GM19043 (cell line): ENCODE data around the gene TRABD2B.

Experiments used
- ATAC-seq: cut with Tn5 transposase; IDR thresholded peaks from one replicate; pipeline ENCODE4 v1.9.1; 2021; ENCODE audit warnings: low read depth; ENCODE audit not compliant: unreplicated experiment

The TRABD2B gene

GRCh38 chr1:47812904-47813514, 184.2 kb downstream of the TRABD2B start:
- no peak for ATAC-seq

- ATAC-seq, result no peak
Observed at GRCh38 chr1:47810964-47811682, 186.1 kb downstream of the TRABD2B start.

DNA sequence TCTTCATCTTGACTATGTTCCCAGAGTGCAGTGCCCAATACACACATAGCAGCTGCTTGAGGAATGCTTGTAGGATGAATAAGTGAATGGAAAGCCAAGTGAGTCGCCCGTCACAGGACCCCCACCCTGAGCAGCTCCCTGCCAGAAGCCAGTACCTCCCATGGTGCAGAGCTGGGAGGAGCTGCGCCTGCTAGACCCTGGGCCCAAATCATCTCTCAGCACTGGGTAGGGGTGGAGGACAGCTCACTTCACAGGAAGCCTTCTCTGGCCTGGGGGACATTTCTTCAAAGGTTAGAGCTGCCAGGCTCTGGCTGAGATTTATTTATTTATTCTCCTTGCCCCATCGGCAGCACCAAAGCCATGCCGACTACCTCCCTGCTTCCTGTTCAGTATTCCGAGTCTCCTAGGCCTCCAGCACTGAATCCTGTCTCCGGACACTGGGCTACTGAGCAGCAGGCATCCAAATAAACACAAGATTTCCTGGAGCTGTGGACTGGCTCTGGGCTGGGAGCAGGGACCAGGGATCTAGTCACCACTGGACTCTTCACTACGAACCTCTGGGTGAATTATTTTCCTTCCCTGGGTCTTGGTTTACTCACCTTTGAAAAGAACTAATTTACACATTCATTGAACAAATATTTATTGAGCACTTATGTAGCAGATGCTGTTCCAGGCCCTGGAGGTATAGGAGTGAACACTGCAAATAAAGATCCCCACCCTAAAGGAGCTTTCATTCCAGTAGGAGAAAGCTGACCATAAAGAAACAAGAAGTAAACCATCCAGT, 187.7 kb downstream of the TRABD2B start:
- no peak for ATAC-seq

- no peak for ATAC-seq
Observed at GRCh38 chr1:47808612-47809011, 188.6 kb downstream of the TRABD2B start.

DNA sequence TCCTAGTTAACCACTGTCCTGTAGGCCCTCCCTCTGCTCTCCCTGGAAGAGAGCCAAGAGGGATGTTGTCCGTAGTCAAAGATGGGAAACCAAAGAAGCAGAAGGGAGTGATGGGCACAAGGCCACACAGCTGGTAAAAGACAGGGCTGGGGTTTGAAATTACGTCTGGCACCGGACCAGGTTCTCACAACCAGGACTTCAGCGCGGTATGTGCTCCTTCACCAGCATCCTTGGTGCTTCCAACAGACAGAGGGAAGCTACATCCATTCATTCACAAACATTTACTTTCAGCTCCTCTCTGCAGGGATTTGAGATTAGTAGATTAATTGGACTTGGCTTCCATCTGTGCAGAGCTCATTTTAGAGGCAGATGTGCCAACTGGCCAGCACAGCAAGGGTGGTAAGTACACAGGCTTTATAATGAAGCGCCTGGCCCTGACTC, 191.2 kb downstream of the TRABD2B start:
- ATAC-seq, result no peak

DNA sequence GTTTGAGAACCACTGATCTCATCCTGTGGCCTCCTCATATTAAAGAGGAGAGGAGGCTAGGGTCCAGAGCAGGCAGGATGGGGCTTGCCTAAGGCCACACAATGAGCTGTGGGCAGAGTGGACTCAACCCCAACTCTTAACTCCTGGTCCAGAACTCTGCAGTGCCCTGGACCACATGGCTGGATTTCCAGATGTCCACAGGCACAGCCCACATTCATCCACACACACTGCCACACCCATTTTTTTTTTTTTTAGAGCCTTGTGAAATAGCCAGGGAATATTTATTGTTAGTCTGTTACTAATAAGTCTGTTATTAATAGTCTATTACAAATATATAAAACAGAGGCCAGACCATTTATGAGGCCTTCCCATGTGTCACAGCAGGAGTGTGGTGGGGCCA, 192.2 kb downstream of the TRABD2B start:
- ATAC-seq, result no peak

GRCh38 chr1:47803815-47804501, 193.2 kb downstream of the TRABD2B start:
- ATAC-seq, result no peak

DNA sequence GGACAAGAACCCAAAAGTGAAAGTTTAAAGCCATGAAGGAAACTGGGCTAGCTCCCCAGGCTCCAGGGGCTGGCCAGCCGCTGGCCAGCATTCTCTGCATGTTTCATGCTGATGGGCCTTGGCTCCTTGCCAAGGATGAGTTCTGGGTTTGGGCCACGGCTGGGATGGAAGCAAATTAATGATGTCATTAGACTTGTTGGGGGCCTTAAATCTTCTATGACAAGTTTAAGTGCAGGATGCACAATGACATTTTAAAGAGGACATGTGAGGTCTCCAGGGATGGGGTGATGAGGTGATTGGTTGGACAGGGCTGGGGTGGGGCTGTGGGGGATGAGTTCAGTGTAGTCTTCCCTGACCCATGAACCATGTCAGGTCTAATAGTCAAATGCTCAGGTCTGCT, 199.6 kb downstream of the TRABD2B start:
- no peak for ATAC-seq

DNA sequence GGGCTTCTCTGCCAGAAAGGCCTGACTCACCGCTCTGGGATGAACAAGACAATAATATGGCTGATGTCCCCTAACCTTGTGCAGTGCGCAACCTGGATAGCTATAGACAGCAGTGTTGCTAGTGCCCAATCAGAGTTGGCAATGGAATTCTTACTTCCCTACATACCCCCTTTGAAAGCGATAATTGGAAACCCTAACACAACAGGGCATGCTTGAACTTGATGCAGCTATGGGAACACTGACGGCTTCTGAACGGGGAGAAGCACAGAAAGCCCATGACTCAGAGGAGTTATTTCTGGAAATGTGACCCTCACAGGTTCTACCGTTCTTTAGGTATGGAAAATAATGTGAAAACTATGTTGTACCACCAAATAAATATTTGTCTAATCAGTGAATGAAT, 200.6 kb downstream of the TRABD2B start:
- no peak for ATAC-seq

DNA sequence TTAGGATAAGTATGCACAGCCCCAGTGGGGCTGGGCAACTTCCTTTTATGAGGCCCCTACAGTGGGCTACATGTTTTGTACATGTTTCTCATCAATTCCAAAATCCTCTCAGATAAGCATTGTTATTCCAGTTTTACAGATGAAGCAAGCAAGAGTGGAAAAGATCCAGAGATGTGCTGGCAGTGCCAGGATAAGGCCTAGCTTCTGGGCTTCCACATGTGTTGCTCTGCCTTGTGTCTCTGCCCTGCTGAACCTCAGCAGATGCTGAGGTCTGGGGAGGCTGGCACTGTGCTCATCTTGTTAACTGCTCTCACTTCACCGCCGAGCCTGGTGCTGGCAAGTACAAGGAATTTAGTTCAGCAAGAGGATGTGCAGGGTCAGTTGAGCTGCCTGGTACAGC, 202.1 kb downstream of the TRABD2B start:
- ATAC-seq, result no peak

DNA sequence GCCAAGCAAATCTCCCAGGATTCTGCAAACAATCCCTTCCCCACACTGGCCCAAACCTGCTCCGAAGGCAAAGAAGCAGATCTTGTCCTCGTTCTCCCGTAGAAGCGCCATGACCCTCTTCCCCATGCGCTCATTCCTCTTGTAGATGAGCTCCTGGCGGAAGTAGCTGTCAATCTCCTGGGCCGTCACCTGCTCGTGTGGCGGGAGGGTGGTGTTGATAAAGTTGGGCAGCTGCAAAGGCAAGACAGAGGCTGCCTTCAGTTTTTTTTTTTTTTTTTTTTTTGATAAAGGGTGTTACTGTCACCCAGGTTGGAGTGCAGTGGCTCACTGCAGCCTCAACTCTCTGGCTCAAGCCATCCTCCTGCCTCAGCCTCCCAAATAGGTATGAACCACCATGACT, 202.7 kb downstream of the TRABD2B start:
- no peak for ATAC-seq

GRCh38 chr1:47794081-47794480, 203.1 kb downstream of the TRABD2B start:
- ATAC-seq, result no peak

GRCh38 chr1:47793563-47793962, 203.6 kb downstream of the TRABD2B start:
- ATAC-seq, result no peak

GRCh38 chr1:47792779-47793178, 204.4 kb downstream of the TRABD2B start:
- ATAC-seq, result no peak

- no peak for ATAC-seq
Observed at GRCh38 chr1:47791879-47792608, 205.1 kb downstream of the TRABD2B start.

GRCh38 chr1:47788761-47789160, 208.4 kb downstream of the TRABD2B start:
- no peak for ATAC-seq

- no peak for ATAC-seq
Observed at GRCh38 chr1:47787560-47787959, 209.6 kb downstream of the TRABD2B start.

- no peak for ATAC-seq
Observed at GRCh38 chr1:47786316-47786715, 210.9 kb downstream of the TRABD2B start.

DNA sequence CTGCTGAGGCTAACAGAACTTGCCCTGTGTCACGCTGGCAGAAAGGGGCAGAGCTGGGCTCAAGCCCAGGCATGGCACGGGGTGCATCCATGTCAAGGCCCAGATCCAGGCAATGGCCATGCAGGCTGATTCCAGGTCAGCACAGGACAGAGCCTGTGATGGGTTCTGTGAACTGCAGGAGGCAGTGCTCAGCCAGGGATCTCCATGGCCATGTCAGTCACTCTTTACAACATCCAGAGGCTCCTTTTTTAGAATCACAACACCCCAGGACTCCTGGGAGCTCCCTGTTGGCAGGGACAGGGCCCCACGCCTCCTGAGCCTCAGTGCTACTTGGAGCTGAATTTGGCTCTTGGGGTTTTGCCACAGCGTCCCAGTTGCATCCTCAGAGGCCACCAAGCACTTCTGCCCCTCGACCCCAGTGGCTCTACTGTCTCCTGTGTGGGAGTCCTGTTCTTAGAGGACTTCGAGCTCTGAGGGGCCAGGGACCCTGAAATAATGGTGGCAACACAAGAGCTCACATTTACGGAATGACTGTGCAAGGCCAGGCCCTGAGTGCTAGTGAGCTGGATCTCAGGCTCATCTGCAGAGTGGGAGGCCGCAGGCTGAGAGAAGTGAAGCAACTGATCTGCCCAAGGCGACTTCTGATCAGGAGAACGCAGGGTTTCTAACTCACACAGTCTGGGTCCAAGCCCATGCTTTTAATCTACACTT, 211.5 kb downstream of the TRABD2B start:
- ATAC-seq, result no peak

DNA sequence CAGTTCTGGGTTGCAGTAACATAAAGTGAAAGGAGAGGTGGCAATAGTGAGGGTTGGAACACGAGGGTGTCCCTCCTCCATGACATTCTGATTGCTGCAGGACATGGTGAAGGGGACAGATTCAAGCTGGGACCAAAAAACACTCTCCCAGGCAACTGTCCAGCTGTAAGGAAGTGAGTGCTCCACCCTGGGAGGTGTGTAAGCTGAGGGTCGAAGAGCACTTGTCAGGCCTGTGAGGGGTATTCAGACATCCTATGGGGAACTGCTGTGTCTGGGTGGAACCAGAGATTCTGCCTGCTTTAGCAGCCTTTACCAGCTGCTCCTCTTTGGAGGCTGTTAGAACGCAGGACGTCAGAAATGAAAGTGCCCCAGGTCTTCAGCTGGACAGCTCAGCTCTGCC, 212.1 kb downstream of the TRABD2B start:
- no peak for ATAC-seq
